Measurements from ENCODE around the gene ATP2C2.

ATP2C2 gene

GRCh38 chr16:84467256-84467655, 98.9 kb downstream of the ATP2C2 start:
- DNase-seq (ENCODE audit: low read depth in 1 of 2, low spot score in 1 of 2): no peak

DNA sequence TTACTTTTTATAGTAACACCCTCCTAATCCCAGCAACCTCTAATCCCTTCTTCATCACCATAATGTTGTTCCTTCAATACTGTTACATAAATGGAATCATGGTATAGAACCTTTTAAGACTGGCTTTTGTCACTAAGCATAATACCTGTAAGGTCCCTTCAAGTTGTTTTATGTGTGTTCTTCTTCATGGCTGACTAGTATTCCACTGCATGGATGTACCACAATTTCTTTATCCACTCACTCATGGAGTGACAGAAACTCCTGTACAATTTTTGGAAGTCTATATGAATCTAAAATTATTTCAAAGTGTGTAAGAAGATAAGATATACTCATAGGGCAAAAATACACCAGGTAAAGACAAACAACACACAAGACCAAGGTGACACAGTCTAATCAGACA, 99.4 kb downstream of the ATP2C2 start:
- DNase-seq (ENCODE audit: low read depth in 1 of 2, low spot score in 1 of 2): no peak

DNA sequence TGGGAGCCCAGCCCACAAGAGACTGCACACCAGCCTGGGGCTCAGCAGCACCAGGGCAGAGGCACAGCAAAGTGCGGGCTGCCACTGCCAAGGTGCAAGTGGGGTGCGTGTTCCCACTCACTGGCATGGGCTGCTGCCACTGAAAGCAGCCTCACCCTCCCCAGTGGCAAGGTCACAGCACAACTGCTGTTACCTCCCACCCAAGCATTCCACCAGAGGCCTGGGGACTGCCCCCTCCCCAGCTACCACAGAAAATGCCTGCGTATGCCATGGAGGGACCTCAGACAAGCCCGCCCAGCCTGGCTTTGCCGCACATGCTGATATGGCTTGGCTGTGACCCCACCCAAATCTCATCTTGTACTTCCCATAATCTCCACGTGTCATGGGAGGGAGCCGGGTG, 103.0 kb downstream of the ATP2C2 start:
- no peak for DNase-seq (ENCODE audit: low read depth in 1 of 2, low spot score in 1 of 2)

DNA sequence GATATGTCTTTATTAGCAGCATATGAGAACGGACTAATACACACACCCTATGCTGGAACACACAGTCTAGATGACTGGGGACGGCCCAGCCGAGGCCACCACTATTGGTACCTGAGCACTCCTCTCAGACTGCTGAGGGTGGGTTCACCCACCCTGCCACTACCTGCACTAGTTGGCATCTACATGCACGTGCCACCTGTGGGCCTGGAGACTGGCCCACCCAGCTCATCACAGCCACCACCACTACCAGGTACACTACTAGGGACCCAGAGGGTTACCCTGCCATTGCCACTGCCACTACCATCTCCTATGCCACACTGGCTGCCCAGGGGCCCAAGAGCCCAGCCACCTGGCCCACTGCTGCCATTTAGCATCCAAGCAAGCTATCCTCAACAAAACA, 103.6 kb downstream of the ATP2C2 start:
- no peak for DNase-seq (ENCODE audit: low read depth in 1 of 2, low spot score in 1 of 2)

DNA sequence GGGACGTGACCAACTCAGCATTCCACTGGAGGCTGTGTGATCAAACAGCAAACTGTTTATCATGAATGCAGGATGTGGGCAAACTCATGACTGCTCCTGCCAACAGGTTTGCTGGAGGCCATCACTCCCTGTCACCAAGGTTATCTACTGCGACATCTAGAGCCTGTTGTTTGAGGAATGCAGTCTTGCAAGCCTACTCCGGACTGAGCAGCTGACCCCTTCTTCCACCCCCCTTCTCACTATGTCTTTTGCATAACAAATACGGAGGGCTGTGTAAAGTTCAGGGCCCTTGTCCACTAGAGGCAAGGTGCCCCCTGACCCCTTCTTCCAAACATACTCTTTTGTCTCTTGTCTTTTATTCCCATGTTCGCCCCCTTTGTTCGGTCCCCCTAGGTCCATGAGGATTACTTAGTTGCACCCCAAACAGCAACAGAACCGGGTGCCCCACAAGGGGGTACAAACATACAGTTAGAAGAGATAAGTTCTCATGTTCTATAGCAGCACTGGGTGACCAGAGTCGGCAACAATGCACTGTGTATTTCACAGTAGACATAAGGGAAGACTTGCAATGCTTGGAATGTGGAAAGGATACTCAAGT, 107.4 kb downstream of the ATP2C2 start:
- DNase-seq (ENCODE audit: low read depth in 1 of 2, low spot score in 1 of 2): no peak

GRCh38 chr16:84476401-84476800, 108.1 kb downstream of the ATP2C2 start:
- no peak for DNase-seq (ENCODE audit: low read depth in 1 of 2, low spot score in 1 of 2)

DNA sequence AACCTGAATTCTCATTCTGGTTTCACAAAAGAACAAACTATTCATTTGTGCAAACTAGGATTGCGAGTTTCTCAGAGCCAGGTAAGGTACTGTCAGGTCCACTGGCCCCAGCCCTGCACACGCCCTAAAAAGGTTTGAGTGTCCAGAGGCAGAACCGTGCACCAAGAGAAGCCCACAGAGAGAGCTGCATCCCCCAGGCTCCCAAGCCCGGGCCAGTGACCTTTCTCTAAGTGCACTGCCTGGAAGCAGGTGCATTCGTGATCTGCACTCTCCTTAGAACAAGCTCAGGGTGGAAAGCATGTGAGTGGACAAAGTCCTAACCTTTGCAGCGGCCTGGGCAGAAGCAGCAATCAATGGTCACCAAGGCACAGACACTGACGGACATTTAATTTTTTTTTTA, 109.3 kb downstream of the ATP2C2 start:
- no peak for DNase-seq (ENCODE audit: low read depth in 1 of 2, low spot score in 1 of 2)

GRCh38 chr16:84478172-84478947, 110.0 kb downstream of the ATP2C2 start:
- no peak for DNase-seq (ENCODE audit: low read depth in 1 of 2, low spot score in 1 of 2)

GRCh38 chr16:84479716-84480450, 111.5 kb downstream of the ATP2C2 start:
- DNase-seq (ENCODE audit: low read depth in 1 of 2, low spot score in 1 of 2): no peak

GRCh38 chr16:84481051-84481735, 112.9 kb downstream of the ATP2C2 start:
- no peak for DNase-seq (ENCODE audit: low read depth in 1 of 2, low spot score in 1 of 2)

GRCh38 chr16:84482001-84482891, 113.9 kb downstream of the ATP2C2 start:
- DNase-seq (ENCODE audit: low read depth in 1 of 2, low spot score in 1 of 2): no peak

- DNase-seq (ENCODE audit: low read depth in 1 of 2, low spot score in 1 of 2): no peak
Observed at GRCh38 chr16:84482951-84483881, 114.9 kb downstream of the ATP2C2 start.

DNA sequence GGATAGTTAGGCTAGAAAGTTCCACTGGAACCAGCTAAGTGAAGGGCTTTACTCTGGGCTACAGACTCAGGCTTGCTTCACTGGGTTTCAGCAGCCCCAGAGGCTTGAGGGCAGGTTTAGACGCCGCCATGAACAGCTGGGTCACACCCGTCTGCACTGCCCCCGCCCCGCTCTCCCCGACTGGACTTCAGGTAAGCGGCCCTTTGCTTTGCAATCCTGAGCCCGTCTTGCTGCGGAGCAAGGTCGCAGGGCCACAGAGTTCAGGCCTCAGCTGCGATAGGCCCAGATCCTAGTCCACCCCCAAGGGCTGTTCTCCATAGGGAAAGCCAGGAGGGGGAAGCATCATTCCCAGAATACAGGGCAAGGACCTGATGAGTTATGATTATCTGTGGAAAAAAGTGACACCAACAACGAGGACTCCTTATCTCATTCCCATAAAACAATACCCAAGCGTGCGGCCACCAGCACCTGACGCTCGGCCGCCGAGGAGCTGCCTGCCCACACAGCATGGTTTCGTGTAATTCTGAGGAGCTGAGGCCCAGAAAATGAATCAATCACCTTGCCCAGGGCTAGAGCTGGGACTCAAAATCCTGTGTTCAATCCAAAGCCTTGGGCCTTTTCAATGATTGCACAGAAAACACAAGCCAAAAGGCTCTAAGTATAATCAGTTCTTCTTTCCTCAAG, 115.7 kb downstream of the ATP2C2 start:
- DNase-seq (ENCODE audit: low read depth in 1 of 2, low spot score in 1 of 2): no peak

DNA sequence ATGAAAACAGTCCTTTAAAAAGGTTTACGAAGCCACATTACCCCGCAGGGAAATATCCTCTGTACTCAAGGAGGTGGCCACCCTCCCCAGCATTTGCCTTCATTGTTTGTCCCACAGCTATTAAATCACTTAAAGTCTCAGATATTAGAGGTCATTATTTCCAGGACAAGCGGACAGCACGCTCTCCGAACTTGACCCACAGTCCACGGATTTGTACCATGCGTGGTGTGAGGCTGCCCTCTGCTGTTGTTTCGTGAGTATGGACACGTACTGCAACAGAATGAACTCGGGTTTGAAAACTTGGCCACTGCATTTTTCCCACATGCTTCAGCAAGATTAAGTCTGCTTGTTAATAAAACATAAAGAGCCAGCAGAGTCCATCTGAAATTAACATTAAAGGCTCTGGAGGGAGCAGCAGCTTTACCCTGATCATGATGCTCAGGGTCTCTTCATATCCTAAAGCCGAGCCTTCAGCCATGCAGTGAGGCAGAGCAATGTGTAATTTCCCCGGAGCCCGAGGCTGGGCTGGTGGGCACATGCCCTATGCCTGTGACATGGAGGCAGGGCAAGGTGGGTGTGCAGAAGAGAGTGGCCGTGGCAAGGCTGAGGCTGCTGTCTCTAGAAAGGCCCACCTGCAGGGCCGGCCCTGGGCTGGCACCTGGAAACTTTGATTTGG, 116.4 kb downstream of the ATP2C2 start:
- no peak for DNase-seq (ENCODE audit: low read depth in 1 of 2, low spot score in 1 of 2)

GRCh38 chr16:84485255-84486010, 117.1 kb downstream of the ATP2C2 start:
- no peak for DNase-seq (ENCODE audit: low read depth in 1 of 2, low spot score in 1 of 2)

DNA sequence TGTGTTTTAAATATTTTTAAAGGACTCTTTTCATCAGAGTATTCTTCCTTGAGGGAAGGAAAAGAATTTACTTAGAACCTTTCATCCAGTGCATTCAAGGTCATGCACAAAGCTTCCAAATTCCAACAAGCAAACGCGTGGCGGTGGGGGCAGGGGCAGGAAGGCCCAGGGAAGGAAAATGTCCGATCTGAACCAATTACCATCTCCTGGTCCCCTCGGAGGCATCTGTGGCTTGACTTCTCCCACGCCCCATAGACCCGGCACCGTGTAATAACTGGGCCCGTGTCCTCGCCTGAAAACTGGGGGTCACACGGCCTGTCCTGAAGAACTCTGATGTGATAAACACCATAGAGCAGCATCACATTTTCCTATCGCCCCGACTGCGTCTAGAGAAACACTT, 117.8 kb downstream of the ATP2C2 start:
- DNase-seq (ENCODE audit: low read depth in 1 of 2, low spot score in 1 of 2): no peak

GRCh38 chr16:84486551-84487235, 118.4 kb downstream of the ATP2C2 start:
- no peak for DNase-seq (ENCODE audit: low read depth in 1 of 2, low spot score in 1 of 2)
